Measurements from ENCODE around the gene NDE1. TPM values are rescaled to one million over a fixed set of nuclear protein-coding genes. Genes with fewer than 3 reads are reported as not detected.

The NDE1 gene
- total RNA-seq, 1 donor from 2014 or later, result 41.0 TPM

DNA sequence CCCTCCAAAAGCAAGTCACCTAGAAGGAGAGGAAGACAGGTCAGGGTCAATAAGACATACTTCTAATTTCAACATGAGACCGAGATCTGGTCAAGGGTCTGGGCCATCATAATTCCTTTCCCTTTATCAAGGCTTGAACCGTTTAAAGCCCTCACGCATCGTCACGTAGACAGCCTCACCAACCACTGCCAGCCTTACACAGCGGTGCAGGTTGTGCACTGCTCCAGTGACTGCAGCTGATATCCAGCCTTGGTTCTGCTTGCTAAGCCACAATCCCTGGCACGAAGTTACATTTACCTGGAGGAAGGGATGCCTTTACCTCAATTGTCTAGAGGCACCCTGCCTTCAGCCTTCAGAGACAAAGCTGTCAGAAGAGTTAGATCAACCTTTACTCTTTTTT lies 121.6 kb downstream of the NDE1 start:
- H3K27me3 Mint-ChIP-seq (ENCODE audit: unreplicated experiment), result peaks cover 35% of the 10 kb centered on the region
- no peak overlapping the region for H3K4me3 Mint-ChIP-seq (ENCODE audit: unreplicated experiment)
- H3K27ac Mint-ChIP-seq (ENCODE audit: unreplicated experiment), result no peak overlapping the region
- no peaks in the 10 kb centered on the region for H3K9me3 Mint-ChIP-seq (ENCODE audit: unreplicated experiment)
- TF ChIP-seq, protein P1, sequence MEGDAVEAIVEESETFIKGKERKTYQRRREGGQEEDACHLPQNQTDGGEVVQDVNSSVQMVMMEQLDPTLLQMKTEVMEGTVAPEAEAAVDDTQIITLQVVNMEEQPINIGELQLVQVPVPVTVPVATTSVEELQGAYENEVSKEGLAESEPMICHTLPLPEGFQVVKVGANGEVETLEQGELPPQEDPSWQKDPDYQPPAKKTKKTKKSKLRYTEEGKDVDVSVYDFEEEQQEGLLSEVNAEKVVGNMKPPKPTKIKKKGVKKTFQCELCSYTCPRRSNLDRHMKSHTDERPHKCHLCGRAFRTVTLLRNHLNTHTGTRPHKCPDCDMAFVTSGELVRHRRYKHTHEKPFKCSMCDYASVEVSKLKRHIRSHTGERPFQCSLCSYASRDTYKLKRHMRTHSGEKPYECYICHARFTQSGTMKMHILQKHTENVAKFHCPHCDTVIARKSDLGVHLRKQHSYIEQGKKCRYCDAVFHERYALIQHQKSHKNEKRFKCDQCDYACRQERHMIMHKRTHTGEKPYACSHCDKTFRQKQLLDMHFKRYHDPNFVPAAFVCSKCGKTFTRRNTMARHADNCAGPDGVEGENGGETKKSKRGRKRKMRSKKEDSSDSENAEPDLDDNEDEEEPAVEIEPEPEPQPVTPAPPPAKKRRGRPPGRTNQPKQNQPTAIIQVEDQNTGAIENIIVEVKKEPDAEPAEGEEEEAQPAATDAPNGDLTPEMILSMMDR (IDR thresholded peaks at IDR 0.05), result no peak
- H3K4me1 Mint-ChIP-seq (ENCODE audit: unreplicated experiment), result no peaks in the 10 kb centered on the region
- no peak for DNase-seq (ENCODE audit: extremely low spot score, unreplicated experiment)
- H3K36me3 Mint-ChIP-seq (ENCODE audit: unreplicated experiment), result peaks cover 2% of the 10 kb centered on the region

DNA sequence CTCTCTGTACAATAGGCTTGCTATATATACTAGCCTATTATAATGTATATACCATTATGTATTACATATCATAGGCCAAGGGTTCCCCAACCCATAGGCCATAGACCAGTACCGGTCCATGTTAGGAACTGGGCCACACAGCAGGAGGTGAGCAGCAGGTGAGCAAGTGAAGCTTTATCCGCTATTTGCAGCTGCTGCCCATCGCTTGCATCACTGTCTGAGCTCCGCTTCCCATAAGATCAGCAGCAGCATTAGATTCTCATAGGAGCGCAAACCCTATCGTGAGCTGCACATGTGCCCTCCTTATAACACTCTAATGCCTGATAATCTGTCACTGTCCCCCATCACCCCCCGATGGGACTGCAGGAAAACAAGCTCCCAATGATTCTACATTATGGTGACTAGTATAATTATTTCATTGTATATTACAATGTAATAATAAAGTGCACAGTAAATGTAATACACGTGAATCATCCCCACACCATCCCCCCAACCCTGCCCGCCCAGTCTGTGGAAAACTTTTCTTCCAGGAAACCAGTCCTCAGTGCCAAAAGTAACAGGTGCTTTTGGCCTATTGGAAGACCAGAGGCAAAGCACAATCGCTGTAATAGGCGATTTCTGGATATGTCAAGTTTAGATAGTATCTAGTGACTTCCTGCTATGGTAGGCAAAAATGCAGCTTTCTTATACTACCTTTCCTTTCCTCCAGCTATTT lies 122.7 kb downstream of the NDE1 start:
- TF ChIP-seq, protein P1 (IDR thresholded peaks at IDR 0.05), result no peak
- no peaks in the 10 kb centered on the region for H3K4me1 Mint-ChIP-seq (ENCODE audit: unreplicated experiment)
- DNase-seq (ENCODE audit: extremely low spot score, unreplicated experiment), result no peak
- peaks cover 39% of the 10 kb centered on the region for H3K27me3 Mint-ChIP-seq (ENCODE audit: unreplicated experiment)
- no peak overlapping the region for H3K27ac Mint-ChIP-seq (ENCODE audit: unreplicated experiment)
- no peaks in the 10 kb centered on the region for H3K9me3 Mint-ChIP-seq (ENCODE audit: unreplicated experiment)
- H3K4me3 Mint-ChIP-seq (ENCODE audit: unreplicated experiment), result no peak overlapping the region
- peaks cover 2% of the 10 kb centered on the region for H3K36me3 Mint-ChIP-seq (ENCODE audit: unreplicated experiment)

DNA sequence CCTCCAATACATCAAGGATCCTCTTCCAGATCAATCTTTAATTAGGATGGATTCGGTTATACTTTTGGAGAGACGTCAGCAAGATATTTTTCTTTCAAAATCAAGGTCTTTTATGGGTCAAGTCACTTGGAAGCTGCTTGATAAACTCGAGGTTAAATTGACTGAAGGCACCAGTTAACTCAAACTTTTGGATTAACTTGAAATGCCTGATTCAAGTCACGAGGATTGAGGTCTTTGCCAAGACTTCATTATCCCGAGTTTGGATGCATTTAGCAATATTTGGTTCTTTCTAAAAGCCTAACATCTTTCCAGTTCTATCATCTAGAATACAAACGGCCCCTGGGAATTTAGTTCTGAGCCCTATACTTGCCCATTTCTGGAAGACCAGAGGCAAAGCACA lies 123.9 kb downstream of the NDE1 start:
- no peak overlapping the region for H3K4me3 Mint-ChIP-seq (ENCODE audit: unreplicated experiment)
- no peak for DNase-seq (ENCODE audit: extremely low spot score, unreplicated experiment)
- no peaks in the 10 kb centered on the region for H3K36me3 Mint-ChIP-seq (ENCODE audit: unreplicated experiment)
- no peaks in the 10 kb centered on the region for H3K4me1 Mint-ChIP-seq (ENCODE audit: unreplicated experiment)
- peaks cover 39% of the 10 kb centered on the region for H3K27me3 Mint-ChIP-seq (ENCODE audit: unreplicated experiment)
- no peaks in the 10 kb centered on the region for H3K9me3 Mint-ChIP-seq (ENCODE audit: unreplicated experiment)
- no peak overlapping the region for H3K27ac Mint-ChIP-seq (ENCODE audit: unreplicated experiment)
- TF ChIP-seq, protein P1 (IDR thresholded peaks at IDR 0.05), result no peak

DNA sequence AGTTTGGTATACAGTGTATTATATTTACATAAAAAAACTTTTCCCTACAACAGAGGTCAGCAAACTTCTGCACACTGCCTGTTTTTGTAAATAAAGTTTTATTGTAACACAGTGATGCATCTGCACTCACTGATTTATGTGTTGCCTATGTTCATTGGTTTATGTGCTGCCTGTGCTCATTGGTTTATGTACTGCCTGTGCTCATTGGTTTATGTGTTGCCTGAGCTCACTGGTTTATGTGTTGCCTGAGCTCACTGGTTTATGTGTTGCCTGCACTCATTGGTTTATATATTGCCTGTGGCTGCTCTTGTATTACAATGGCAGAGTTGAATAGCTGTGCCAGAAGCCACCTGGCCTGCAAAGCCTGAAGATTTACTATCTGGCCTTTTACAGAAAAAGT lies 125.2 kb downstream of the NDE1 start:
- H3K27me3 Mint-ChIP-seq (ENCODE audit: unreplicated experiment), result peaks cover 39% of the 10 kb centered on the region
- H3K9me3 Mint-ChIP-seq (ENCODE audit: unreplicated experiment), result no peaks in the 10 kb centered on the region
- DNase-seq (ENCODE audit: extremely low spot score, unreplicated experiment), result no peak
- no peak overlapping the region for H3K4me3 Mint-ChIP-seq (ENCODE audit: unreplicated experiment)
- H3K36me3 Mint-ChIP-seq (ENCODE audit: unreplicated experiment), result no peaks in the 10 kb centered on the region
- TF ChIP-seq, protein P1 (IDR thresholded peaks at IDR 0.05), result no peak
- H3K4me1 Mint-ChIP-seq (ENCODE audit: unreplicated experiment), result no peaks in the 10 kb centered on the region
- H3K27ac Mint-ChIP-seq (ENCODE audit: unreplicated experiment), result no peak overlapping the region

DNA sequence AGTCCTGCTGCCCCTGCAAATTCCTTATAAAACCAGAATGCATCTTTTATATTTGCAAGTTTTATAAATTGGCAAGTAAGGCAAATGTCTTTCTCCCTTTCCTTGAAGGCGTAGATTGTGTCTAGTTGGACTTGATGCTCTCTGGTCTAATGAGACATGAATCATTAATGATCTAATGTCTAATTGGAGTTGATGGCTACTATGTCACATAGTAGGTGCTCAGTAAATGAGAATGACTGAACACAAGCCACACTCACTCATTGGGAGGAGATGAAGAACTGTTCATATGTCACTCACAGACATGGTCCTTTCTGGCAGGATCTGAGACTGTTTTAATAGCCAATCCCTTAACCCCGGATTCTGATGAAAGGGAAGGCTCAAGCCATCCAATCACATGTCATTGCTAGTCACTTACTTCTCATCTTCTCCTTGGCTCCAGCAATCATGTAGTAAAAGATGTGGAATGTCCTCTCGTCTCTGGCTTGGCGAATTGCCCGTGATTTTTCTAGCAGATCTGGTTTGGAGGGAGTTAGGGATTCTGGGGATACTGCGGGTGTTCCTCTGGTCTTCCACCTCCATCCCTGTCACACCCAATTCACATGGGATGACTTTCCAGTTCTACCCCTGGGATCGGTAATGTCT lies 125.7 kb downstream of the NDE1 start:
- TF ChIP-seq, protein P1 (IDR thresholded peaks at IDR 0.05), result no peak
- Mint-ChIP-seq H3K27me3 (ENCODE audit: unreplicated experiment) (peaks cover 36% of the 10 kb centered on the region), H3K4me3 (ENCODE audit: unreplicated experiment) (no peak overlapping the region), H3K4me1 (ENCODE audit: unreplicated experiment) (no peaks in the 10 kb centered on the region), H3K36me3 (ENCODE audit: unreplicated experiment) (no peaks in the 10 kb centered on the region), H3K9me3 (ENCODE audit: unreplicated experiment) (no peaks in the 10 kb centered on the region), H3K27ac (ENCODE audit: unreplicated experiment) (no peak overlapping the region)
- DNase-seq (ENCODE audit: extremely low spot score, unreplicated experiment), result no peak
